H1 (cell line): ENCODE results near the gene HDAC7. TPM values are rescaled to one million over a fixed set of nuclear protein-coding genes. Genes with fewer than 3 reads are reported as not detected.

Source experiments
- CTCF ChIA-PET: fragments of 300-600 bp; sonication (Branson Sonifier 250); formaldehyde crosslinking; loops from one replicate; lab custom pipeline; 2021; ENCODE audit not compliant: partially characterized antibody; lab: Charles Lee
- POLR2A ChIA-PET: fragments of 300-600 bp; sonication (Branson Sonifier 250); formaldehyde crosslinking; loops from one replicate; lab custom pipeline; 2021; ENCODE audit warnings: inconsistent platforms; ENCODE audit not compliant: partially characterized antibody; lab: Charles Lee
- DNase-seq, 2 experiments: peaks; one replicate each; pipeline versions ENCODE4 v3.0.0 to v3.0.0-alpha.2; 2010 to 2022; ENCODE audit warnings: low spot score in 2 of 2, low read depth in 1 of 2, mixed read lengths in 1 of 2
- FAIRE-seq: peaks from 2 replicates; lab custom pipeline; 2011; peaks lifted over from hg19 to GRCh38; lab: Jason Lieb, UNC
- H2AFZ ChIP-seq: 2 replicates; pipeline ENCODE4 v1.8.1; 2012; ENCODE audit warnings: low read length, inconsistent platforms
- H2AK5ac ChIP-seq: 2 replicates; pipeline ENCODE4 v1.6.1; 2013; ENCODE audit warnings: low read depth, low read length
- H2BK120ac ChIP-seq: replicated peaks from 2 replicates; pipeline ENCODE3; 2013; ENCODE audit warnings: low read depth, low read length, inconsistent platforms
- H2BK12ac ChIP-seq: 2 replicates; pipeline ENCODE4 v1.6.1; 2013; ENCODE audit warnings: low read depth, low read length
- H2BK15ac ChIP-seq: 2 replicates; pipeline ENCODE4 v1.6.1; 2013; ENCODE audit warnings: low read length
- H2BK20ac ChIP-seq: 2 replicates; pipeline ENCODE4 v1.6.1; 2013; ENCODE audit warnings: low read length
- H2BK5ac ChIP-seq: 2 replicates; pipeline ENCODE4 v1.6.1; 2013; ENCODE audit warnings: low read depth, low read length
- H3K14ac ChIP-seq: 2 replicates; pipeline ENCODE4 v1.6.1; 2013; ENCODE audit warnings: inconsistent platforms; ENCODE audit not compliant: insufficient read length
- H3K18ac ChIP-seq: 2 replicates; pipeline ENCODE4 v1.6.1; 2013; ENCODE audit warnings: low read length; ENCODE audit errors: extremely low read depth
- H3K23ac ChIP-seq: 2 replicates; pipeline ENCODE4 v1.6.1; 2013; ENCODE audit warnings: inconsistent platforms; ENCODE audit not compliant: insufficient read length
- H3K23me2 ChIP-seq: 2 replicates; pipeline ENCODE4 v1.6.1; 2013; ENCODE audit warnings: low read depth, low read length
- H3K27ac ChIP-seq: 2 replicates; pipeline ENCODE4 v1.6.1; 2011; ENCODE audit warnings: low read depth, low read length, inconsistent platforms
- H3K27me3 ChIP-seq, 4 experiments: replicated peaks in 1 of 4; 1 replicate in 1 of 4; 2 replicates in 3 of 4; pipeline versions ENCODE4 v1.6.1 to v1.8.1; 2011 to 2013; ENCODE audit warnings: low read length in 3 of 4, mild to moderate bottlenecking in 3 of 4, inconsistent platforms in 2 of 4, mixed read lengths in 2 of 4, moderate library complexity in 1 of 4; ENCODE audit not compliant: control insufficient read depth in 3 of 4, insufficient read depth in 3 of 4; ENCODE audit errors: extremely low read depth in 1 of 4
- H3K36me3 ChIP-seq, 4 experiments: 2 replicates each; pipeline versions ENCODE4 v1.6.1 to v1.8.1; 2011 to 2013; ENCODE audit warnings: mild to moderate bottlenecking in 4 of 4, low read length in 3 of 4, moderate library complexity in 2 of 4, control low read depth in 1 of 4, inconsistent platforms in 1 of 4; ENCODE audit not compliant: insufficient read depth in 4 of 4, control insufficient read depth in 2 of 4
- H3K4ac ChIP-seq: replicated peaks from 2 replicates; pipeline ENCODE3; 2013; ENCODE audit warnings: low read length, low read depth, mixed read lengths, inconsistent platforms; ENCODE audit not compliant: insufficient read length
- H3K4me1 ChIP-seq, 4 experiments: replicated peaks in 1 of 4; 1 replicate in 1 of 4; 2 replicates in 3 of 4; pipeline versions ENCODE4 v1.6.1 to v1.8.1; 2011 to 2013; ENCODE audit warnings: low read length in 3 of 4, inconsistent platforms in 2 of 4, mixed read lengths in 1 of 4; ENCODE audit not compliant: insufficient read depth in 4 of 4, control insufficient read depth in 3 of 4
- H3K4me2 ChIP-seq, 2 experiments: 2 replicates each; pipeline versions ENCODE4 v1.6.1 to v1.8.1; 2011 to 2013; ENCODE audit warnings: low read depth in 2 of 2, low read length in 2 of 2, control low read depth in 1 of 2, inconsistent platforms in 1 of 2, mild to moderate bottlenecking in 1 of 2; ENCODE audit not compliant: insufficient read depth in 1 of 2
- H3K4me3 ChIP-seq, 4 experiments: fragments of 200-600, 300-600 bp in 1 of 4; sonication (generic), shearing (Covaris generic), sonication (Bioruptor Twin) in 1 of 4; 2 replicates each; pipeline versions ENCODE4 v1.5.1 to v1.8.1; 2011 to 2016; ENCODE audit warnings: low read length in 4 of 4, low read depth in 3 of 4, control low read depth in 2 of 4, inconsistent platforms in 2 of 4, mild to moderate bottlenecking in 2 of 4, mixed read lengths in 1 of 4, moderate library complexity in 1 of 4; ENCODE audit not compliant: insufficient read depth in 2 of 4; ENCODE audit errors: extremely low read depth in 1 of 4
- H3K56ac ChIP-seq: replicated peaks from 2 replicates; pipeline ENCODE3; 2013; ENCODE audit warnings: low read depth, mild to moderate bottlenecking, mixed read lengths, low read length, inconsistent platforms; ENCODE audit not compliant: insufficient read length
- H3K79me1 ChIP-seq: 2 replicates; pipeline ENCODE4 v1.6.1; 2013; ENCODE audit warnings: low read depth, low read length, control low read depth
- H3K79me2 ChIP-seq, 2 experiments: 2 replicates each; pipeline versions ENCODE4 v1.6.1 to v1.8.1; 2012 to 2013; ENCODE audit warnings: low read length in 2 of 2, mild to moderate bottlenecking in 2 of 2, inconsistent platforms in 1 of 2; ENCODE audit not compliant: insufficient read depth in 2 of 2, control insufficient read depth in 1 of 2
- H3K9ac ChIP-seq, 4 experiments: replicated peaks in 1 of 4; 1 replicate in 1 of 4; 2 replicates in 3 of 4; pipeline versions ENCODE4 v1.6.1 to v1.8.1; 2011 to 2013; ENCODE audit warnings: low read depth in 3 of 4, low read length in 3 of 4, control low read depth in 2 of 4, mild to moderate bottlenecking in 2 of 4, moderate library complexity in 2 of 4, inconsistent platforms in 1 of 4; ENCODE audit errors: extremely low read depth in 1 of 4
- H3K9me3 ChIP-seq, 2 experiments: 2 replicates each; pipeline versions ENCODE4 v1.6.1 to v1.8.1; 2012 to 2013; ENCODE audit warnings: mild to moderate bottlenecking in 2 of 2, moderate library complexity in 2 of 2, control low read depth in 1 of 2, inconsistent platforms in 1 of 2, low read depth in 1 of 2, low read length in 1 of 2, mixed read lengths in 1 of 2; ENCODE audit not compliant: insufficient read depth in 2 of 2
- H4K20me1 ChIP-seq, 2 experiments: replicated peaks in 1 of 2; 2 replicates each; pipeline versions ENCODE3 to v1.8.1; 2011 to 2013; ENCODE audit warnings: inconsistent platforms in 2 of 2, low read length in 2 of 2, mild to moderate bottlenecking in 1 of 2; ENCODE audit not compliant: insufficient read depth in 2 of 2, control insufficient read depth in 1 of 2
- H4K5ac ChIP-seq: 2 replicates; pipeline ENCODE4 v1.6.1; 2013; ENCODE audit warnings: low read length, low read depth, mixed read lengths, inconsistent platforms; ENCODE audit not compliant: insufficient read length
- H4K8ac ChIP-seq: 2 replicates; pipeline ENCODE4 v1.8.0; 2013; ENCODE audit warnings: mild to moderate bottlenecking, moderate library complexity, low read length, inconsistent platforms; ENCODE audit not compliant: insufficient read depth; ENCODE audit errors: extremely low read depth
- H4K91ac ChIP-seq: replicated peaks from 2 replicates; pipeline ENCODE3; 2013; ENCODE audit warnings: low read length, mixed read lengths, inconsistent platforms; ENCODE audit not compliant: insufficient read length
- CEBPB ChIP-seq: IDR thresholded peaks from 2 replicates; pipeline ENCODE4 v1.6.1; 2012; ENCODE audit warnings: low read depth, low read length
- EGR1 ChIP-seq: IDR thresholded peaks from 2 replicates; pipeline ENCODE4 v1.6.1; 2011; ENCODE audit warnings: low read depth, low read length, borderline replicate concordance
- HDAC2 ChIP-seq, 2 experiments: fragments of 300-600 bp in 1 of 2; sonication (generic) in 1 of 2; IDR thresholded peaks; 2 replicates each; pipeline ENCODE4 v1.6.1; 2011 to 2012; ENCODE audit warnings: low read depth in 2 of 2, low read length in 2 of 2, mild to moderate bottlenecking in 2 of 2, moderate library complexity in 2 of 2, borderline replicate concordance in 1 of 2, inconsistent platforms in 1 of 2
- MAFK ChIP-seq: IDR thresholded peaks from 2 replicates; pipeline ENCODE4 v1.6.1; 2012; ENCODE audit warnings: low read depth, mild to moderate bottlenecking, improper control_type of control experiment, low read length
- NRF1 ChIP-seq: IDR thresholded peaks from 2 replicates; pipeline ENCODE4 v1.6.1; 2011; ENCODE audit warnings: mild to moderate bottlenecking, low read depth, low read length, improper control_type of control experiment
- RFX5 ChIP-seq: IDR thresholded peaks from 2 replicates; pipeline ENCODE4 v1.6.1; 2011; ENCODE audit warnings: low read depth, low read length, improper control_type of control experiment, borderline replicate concordance
- SRF ChIP-seq: IDR thresholded peaks from 2 replicates; pipeline ENCODE4 v1.6.1; 2011; ENCODE audit warnings: mild to moderate bottlenecking, low read depth, low read length, moderate library complexity
- USF2 ChIP-seq: IDR thresholded peaks from 2 replicates; pipeline ENCODE4 v1.6.1; 2011; ENCODE audit warnings: low read length, improper control_type of control experiment
- WGBS, 2 experiments: shearing (Covaris generic) in 1 of 2; methylation state at CpG; one replicate each; pipeline versions ENCODE4 v1.1.6 to v1.1.7; 2013 to 2015; ENCODE audit warnings: low lambda C conversion rate in 2 of 2, mixed read lengths in 2 of 2, inconsistent platforms in 1 of 2, low coverage in 1 of 2, missing lambda C conversion rate in 1 of 2; ENCODE audit not compliant: insufficient replicate concordance in 2 of 2, insufficient coverage in 1 of 2, insufficient read length in 1 of 2; ENCODE audit errors: extremely low coverage in 1 of 2, missing lambda C conversion rate in 1 of 2; 5-methylcytosine and 5-hydroxymethylcytosine counted together
- polyA plus RNA-seq, 7 experiments: library from polyadenylated mRNA; depleted of rRNA in 3 of 7; stranded (reverse) in 5 of 7; unstranded in 2 of 7; fragments of >200 nt in 5 of 7; fragments of 200-250 nt in 2 of 7; gene quantifications; 1 replicate in 5 of 7; 2 replicates in 1 of 7; 4 replicates in 1 of 7; pipeline versions ENCODE4 v1.2.1 to v1.2.3, GENCODE V29; 2011 to 2013; ENCODE audit warnings: missing spikeins in 2 of 7, mixed read lengths in 2 of 7
- total RNA-seq: library from RNA; stranded (reverse); fragmentation: NEBNext Ultra II Directional; extraction: Animal tissue kit (Norgen Biotek cat#: 25700); gene quantifications from 2 replicates; pipeline ENCODE4 v1.2.1, GENCODE V29; 2021
- TF ChIP-seq, protein P1 (sequence below): IDR thresholded peaks from 2 replicates; pipeline ENCODE4 v1.6.1; 2011; ENCODE audit warnings: low read depth, mild to moderate bottlenecking, low read length; ENCODE audit not compliant: insufficient read depth
- TF ChIP-seq, protein P2 (sequence below): IDR thresholded peaks from 2 replicates; pipeline ENCODE4 v1.6.1; 2012; ENCODE audit warnings: low read length, inconsistent platforms

The HDAC7 gene
- total and polyA plus RNA-seq, 2 of the 8 experiments (the other 6 are each of a cell fraction or from before 2014, with no cell fraction given) = 25.5 to 84.9 TPM

DNA sequence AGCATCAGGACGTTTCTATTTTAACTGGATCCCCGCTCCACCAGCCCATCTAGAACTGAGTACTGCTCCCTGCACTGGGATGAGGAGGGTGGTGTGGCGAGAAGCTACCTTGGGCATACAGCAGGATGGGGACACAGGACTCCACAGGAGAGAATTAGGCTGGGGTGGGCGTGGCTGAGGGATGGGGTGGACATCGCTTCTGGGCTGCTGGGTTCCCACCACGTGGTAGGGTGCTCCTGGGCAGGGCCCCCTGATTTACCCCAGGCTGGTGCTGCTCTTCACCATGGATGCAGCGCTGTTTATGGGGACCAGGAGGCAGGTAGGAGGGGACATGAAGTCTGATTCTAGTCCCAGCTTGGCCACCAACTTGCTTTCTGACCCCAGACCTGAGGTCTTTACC lies 43.2 kb upstream of the HDAC7 start:
- Histone ChIP-seq H3K27me3 (no peaks in the 10 kb centered on the region), H4K20me1 (no peaks in the 10 kb centered on the region), H3K14ac (no peak overlapping the region), H2AK5ac (no peak overlapping the region), H3K4me1 (no peaks in the 10 kb centered on the region), H4K91ac (no peak overlapping the region), H2BK12ac (no peak overlapping the region), H3K4ac (no peak overlapping the region), H2BK120ac (no peak overlapping the region), H3K56ac (no peak overlapping the region), H3K9ac (no peak overlapping the region), H3K23me2 (no peaks in the 10 kb centered on the region), H4K5ac (no peak overlapping the region), H3K36me3 (no peaks in the 10 kb centered on the region), H3K18ac (no peak overlapping the region), H3K79me2 (no peaks in the 10 kb centered on the region), H2AFZ (no peak overlapping the region), H3K79me1 (no peaks in the 10 kb centered on the region), H2BK15ac (no peak overlapping the region), H3K4me3 (no peak overlapping the region), H4K8ac (no peak overlapping the region), H3K27ac (no peak overlapping the region), H2BK20ac (no peak overlapping the region), H3K23ac (no peak overlapping the region), H3K9me3 (no peaks in the 10 kb centered on the region)
- CTCF ChIA-PET = interaction anchor here (0.9 to 3.2 kb wide), 8 partner anchors 9 to 295 kb away, joined by 3 to 8 read pairs (median 4); partner anchors contain the start of genes ASB8, RPAP3 and VDR
- POLR2A ChIA-PET = interaction anchor here (1.2 kb wide), 1 partner anchor 83 kb away, joined by 4 read pairs; no protein-coding TSS in a partner anchor
- 90% methylated on average over 7 of the region's 7 CpGs; no CpG with 5 or more reads in 1 of the 2 experiments for WGBS, 2 experiments
- TF ChIP-seq USF2 (no peak), SRF (no peak), MAFK (no peak), NRF1 (no peak), CEBPB (no peak), HDAC2 (IDR thresholded peaks at IDR 0.05; ENCODE audit: borderline replicate concordance in 1 of 2, low read depth in 2 of 2, low read length in 2 of 2) (no peak), EGR1 (no peak), RFX5 (no peak)
- TF ChIP-seq, protein P1, sequence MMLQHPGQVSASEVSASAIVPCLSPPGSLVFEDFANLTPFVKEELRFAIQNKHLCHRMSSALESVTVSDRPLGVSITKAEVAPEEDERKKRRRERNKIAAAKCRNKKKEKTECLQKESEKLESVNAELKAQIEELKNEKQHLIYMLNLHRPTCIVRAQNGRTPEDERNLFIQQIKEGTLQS = no peak
- TF ChIP-seq, protein P2, sequence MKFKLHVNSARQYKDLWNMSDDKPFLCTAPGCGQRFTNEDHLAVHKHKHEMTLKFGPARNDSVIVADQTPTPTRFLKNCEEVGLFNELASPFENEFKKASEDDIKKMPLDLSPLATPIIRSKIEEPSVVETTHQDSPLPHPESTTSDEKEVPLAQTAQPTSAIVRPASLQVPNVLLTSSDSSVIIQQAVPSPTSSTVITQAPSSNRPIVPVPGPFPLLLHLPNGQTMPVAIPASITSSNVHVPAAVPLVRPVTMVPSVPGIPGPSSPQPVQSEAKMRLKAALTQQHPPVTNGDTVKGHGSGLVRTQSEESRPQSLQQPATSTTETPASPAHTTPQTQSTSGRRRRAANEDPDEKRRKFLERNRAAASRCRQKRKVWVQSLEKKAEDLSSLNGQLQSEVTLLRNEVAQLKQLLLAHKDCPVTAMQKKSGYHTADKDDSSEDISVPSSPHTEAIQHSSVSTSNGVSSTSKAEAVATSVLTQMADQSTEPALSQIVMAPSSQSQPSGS = no peak
- TF ChIP-seq, all 59 proteins: peak for 0
- FAIRE-seq (no peak), DNase-seq (no peak)
- Histone ChIP-seq H2BK5ac (no peak overlapping the region), H3K4me2 (no peak overlapping the region)
